ENCODE data around the gene ARHGAP15. TPM values are rescaled to one million over a fixed set of nuclear protein-coding genes. Genes with fewer than 3 reads are reported as not detected.

ARHGAP15 gene
- total and polyA plus RNA-seq, 10 donors = 55.8 to 219 (median 130) TPM

DNA sequence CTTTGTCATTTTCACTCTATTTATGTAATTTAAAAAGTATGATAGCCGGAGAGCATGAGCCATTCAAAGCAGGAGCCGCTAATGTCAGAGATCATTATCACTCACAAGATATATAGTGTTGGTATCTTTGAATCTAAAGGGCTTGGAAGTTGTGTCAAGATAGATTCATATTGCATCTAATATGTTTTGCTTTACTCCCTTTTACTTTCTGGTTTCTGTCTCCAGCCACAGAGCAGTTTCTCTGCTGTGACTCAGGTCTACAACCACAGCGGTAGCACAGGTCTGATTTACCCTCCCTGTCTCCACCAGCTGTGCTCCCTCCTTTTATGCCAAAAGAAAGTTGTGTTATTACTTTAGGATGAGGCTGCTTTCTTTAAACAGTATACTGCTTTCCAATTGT, 424.0 kb downstream of the ARHGAP15 start:
- TF ChIP-seq, protein P1, sequence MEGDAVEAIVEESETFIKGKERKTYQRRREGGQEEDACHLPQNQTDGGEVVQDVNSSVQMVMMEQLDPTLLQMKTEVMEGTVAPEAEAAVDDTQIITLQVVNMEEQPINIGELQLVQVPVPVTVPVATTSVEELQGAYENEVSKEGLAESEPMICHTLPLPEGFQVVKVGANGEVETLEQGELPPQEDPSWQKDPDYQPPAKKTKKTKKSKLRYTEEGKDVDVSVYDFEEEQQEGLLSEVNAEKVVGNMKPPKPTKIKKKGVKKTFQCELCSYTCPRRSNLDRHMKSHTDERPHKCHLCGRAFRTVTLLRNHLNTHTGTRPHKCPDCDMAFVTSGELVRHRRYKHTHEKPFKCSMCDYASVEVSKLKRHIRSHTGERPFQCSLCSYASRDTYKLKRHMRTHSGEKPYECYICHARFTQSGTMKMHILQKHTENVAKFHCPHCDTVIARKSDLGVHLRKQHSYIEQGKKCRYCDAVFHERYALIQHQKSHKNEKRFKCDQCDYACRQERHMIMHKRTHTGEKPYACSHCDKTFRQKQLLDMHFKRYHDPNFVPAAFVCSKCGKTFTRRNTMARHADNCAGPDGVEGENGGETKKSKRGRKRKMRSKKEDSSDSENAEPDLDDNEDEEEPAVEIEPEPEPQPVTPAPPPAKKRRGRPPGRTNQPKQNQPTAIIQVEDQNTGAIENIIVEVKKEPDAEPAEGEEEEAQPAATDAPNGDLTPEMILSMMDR (IDR thresholded peaks at IDR 0.05 in 8 of 11, conservative IDR thresholded peaks at IDR 0.05 in 3 of 11) = no peak
- TF ChIP-seq POLR2AphosphoS5 (IDR thresholded peaks at IDR 0.05) (no peak), POLR2A (IDR thresholded peaks at IDR 0.05) (no peak)
- DNase-seq = no peak
- no peak overlapping the region for H3K27ac ChIP-seq
- no peaks in the 10 kb centered on the region for H3K27me3 ChIP-seq (replicated peaks in 1 of 7)
- peaks cover 0 to 19% (median 5%) of the 10 kb centered on the region in 6 donors for H3K4me1 ChIP-seq
- no peak overlapping the region for H3K4me3 ChIP-seq
- intact Hi-C loops (cut with DNase I; ENCODE audit: low total_unique reads) = no loop called here
- peaks cover 0 to 32% (median 12%) of the 10 kb centered on the region in 6 donors for H3K36me3 ChIP-seq
- no peaks in the 10 kb centered on the region for H3K9me3 ChIP-seq
- 92 to 95% (median 93%) methylated on average over 3 of the region's 3 CpGs for WGBS, 5 donors

DNA sequence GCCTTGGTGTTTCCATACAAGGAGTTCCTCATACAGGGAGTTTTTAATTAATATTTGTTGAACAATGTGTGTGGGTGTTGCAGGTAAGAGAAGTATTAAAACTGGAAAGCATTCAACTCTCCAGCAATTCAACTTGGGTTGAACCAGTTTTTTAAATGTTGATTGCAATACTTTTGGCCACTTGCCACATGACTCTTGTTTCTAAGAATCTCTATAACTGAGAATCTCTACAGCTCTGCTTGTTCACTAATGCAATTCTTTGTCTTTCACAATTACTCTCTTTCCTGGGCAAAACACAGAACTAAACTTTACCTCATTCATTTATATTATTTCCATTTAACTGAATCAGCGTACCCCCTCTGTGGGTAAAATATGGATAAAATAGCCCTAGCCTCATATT, 429.4 kb downstream of the ARHGAP15 start:
- no peaks in the 10 kb centered on the region for H3K9me3 ChIP-seq
- intact Hi-C loops (cut with DNase I; ENCODE audit: low total_unique reads) = no loop called here
- DNase-seq = no peak
- TF ChIP-seq POLR2AphosphoS5 (IDR thresholded peaks at IDR 0.05) = no peak
- TF ChIP-seq POLR2A (IDR thresholded peaks at IDR 0.05) = no peak
- TF ChIP-seq, protein P1 (IDR thresholded peaks at IDR 0.05 in 8 of 11, conservative IDR thresholded peaks at IDR 0.05 in 3 of 11) = no peak
- H3K4me3 ChIP-seq = no peak overlapping the region
- WGBS, 5 donors = 62 to 91% (median 86%) methylated on average over 1 of the region's 1 CpG
- H3K4me1 ChIP-seq = peaks cover 0 to 18% (median 7%) of the 10 kb centered on the region in 6 donors
- H3K27me3 ChIP-seq (replicated peaks in 1 of 7) = no peaks in the 10 kb centered on the region
- peaks cover 0 to 71% (median 17%) of the 10 kb centered on the region in 6 donors for H3K36me3 ChIP-seq
- peak overlapping the region in 3 of 8 donors; percentile 3 to 28 (median 12) for H3K27ac ChIP-seq

DNA sequence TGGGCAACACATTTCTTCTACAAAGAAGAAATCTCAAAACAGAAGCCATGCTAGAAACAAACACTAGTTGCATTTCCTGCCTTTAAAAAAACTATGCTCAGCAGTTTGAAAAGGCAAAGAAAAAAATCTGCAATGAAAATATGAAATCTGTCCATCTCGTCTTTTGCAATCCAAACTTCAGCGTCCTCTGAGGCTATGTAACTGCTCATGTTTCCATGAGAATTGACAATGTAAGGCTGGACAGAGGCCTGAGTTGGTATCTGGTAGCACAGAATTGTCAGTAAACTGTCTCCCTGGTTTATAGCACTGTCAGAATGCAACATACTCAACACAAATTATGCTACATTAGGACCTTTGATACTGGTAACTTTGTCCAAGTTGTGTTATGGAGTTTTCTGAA, 429.9 kb downstream of the ARHGAP15 start:
- Histone ChIP-seq H3K4me1 (peaks cover 0 to 18% (median 7%) of the 10 kb centered on the region in 6 donors), H3K27me3 (replicated peaks in 1 of 7) (no peaks in the 10 kb centered on the region), H3K27ac (peak overlapping the region in 4 of 8 donors; percentile 3 to 28 (median 12)), H3K4me3 (no peak overlapping the region), H3K36me3 (peaks cover 0 to 74% (median 17%) of the 10 kb centered on the region in 6 donors), H3K9me3 (no peaks in the 10 kb centered on the region)
- intact Hi-C loops (cut with DNase I; ENCODE audit: low total_unique reads) = no loop called here
- WGBS, 5 donors = 67 to 82% (median 75%) methylated on average over 2 of the region's 2 CpGs
- DNase-seq = no peak
- TF ChIP-seq POLR2A (IDR thresholded peaks at IDR 0.05) (no peak), POLR2AphosphoS5 (IDR thresholded peaks at IDR 0.05) (no peak)

DNA sequence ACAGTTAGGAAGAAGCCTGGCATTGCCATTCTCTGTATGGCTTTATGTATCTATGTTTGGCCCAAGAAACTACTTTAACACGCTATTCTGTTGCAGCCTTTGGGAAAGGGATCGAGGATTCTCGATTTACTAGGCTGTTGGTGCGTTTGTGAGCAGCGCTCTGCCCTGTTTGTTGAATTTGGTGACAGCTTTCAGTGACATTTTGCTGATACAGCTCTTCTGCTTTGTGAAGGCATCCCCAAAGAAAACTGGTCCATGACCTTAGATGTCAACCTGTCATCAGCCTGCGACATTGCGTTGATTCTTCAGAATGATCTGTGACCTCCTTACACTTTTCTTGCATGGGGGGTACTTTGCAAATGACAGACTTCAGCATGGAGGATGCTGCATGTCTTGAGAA, 431.5 kb downstream of the ARHGAP15 start:
- Histone ChIP-seq H3K36me3 (peaks cover 0 to 84% (median 18%) of the 10 kb centered on the region in 6 donors), H3K9me3 (no peaks in the 10 kb centered on the region), H3K4me3 (no peak overlapping the region), H3K4me1 (peaks cover 0 to 10% (median 0%) of the 10 kb centered on the region in 6 donors), H3K27me3 (replicated peaks in 1 of 7) (no peaks in the 10 kb centered on the region), H3K27ac (no peak overlapping the region)
- TF ChIP-seq POLR2AphosphoS5 (IDR thresholded peaks at IDR 0.05) (no peak), POLR2A (IDR thresholded peaks at IDR 0.05) (no peak)
- TF ChIP-seq, protein P1 (IDR thresholded peaks at IDR 0.05 in 8 of 11, conservative IDR thresholded peaks at IDR 0.05 in 3 of 11) = no peak
- intact Hi-C loops (cut with DNase I; ENCODE audit: low total_unique reads) = no loop called here
- no peak for DNase-seq
- WGBS, 5 donors = 90 to 99% (median 97%) methylated on average over 7 of the region's 7 CpGs

Measured in spleen (tissue), 11 donors.